Right lobe of liver (tissue), 6 donors: ENCODE measurements around the gene TMEM167B. TPM values are rescaled to one million over a fixed set of nuclear protein-coding genes. Genes with fewer than 3 reads are reported as not detected.

Experiments
- ATAC-seq, 4 donors: fragments of 200-7000 bp; cut with Tn5 transposase; one replicate each; pipeline ENCODE4 v1.9.1; 2020; ENCODE audit warnings: mild to moderate bottlenecking in 4 of 4, moderate library complexity in 4 of 4
- DNase-seq, 3 donors: peaks; one replicate each; pipeline ENCODE4 v3.0.0-alpha.2; 2020
- H3K27ac ChIP-seq, 3 donors: fragments of 200-600 bp; one replicate each; pipeline ENCODE4 v1.8.0; 2022
- H3K27me3 ChIP-seq, 2 donors: fragments of 200-600 bp; one replicate each; pipeline ENCODE4 v1.8.0; 2022
- H3K36me3 ChIP-seq, 4 donors: fragments of 200-600 bp; sonication (generic) in 1 of 4; one replicate each; pipeline versions ENCODE4 v1.5.1 to v1.8.0; 2017 to 2022; ENCODE audit warnings: control low read depth in 1 of 4
- H3K4me1 ChIP-seq, 4 donors: fragments of 200-600 bp; sonication (generic) in 1 of 4; one replicate each; pipeline versions ENCODE4 v1.5.1 to v1.8.0; 2017 to 2022; ENCODE audit warnings: control low read depth in 1 of 4
- H3K4me3 ChIP-seq, 3 donors: fragments of 200-600 bp; one replicate each; pipeline ENCODE4 v1.8.0; 2022
- H3K9me3 ChIP-seq, 4 donors: fragments of 200-600 bp; sonication (generic) in 1 of 4; one replicate each; pipeline versions ENCODE4 v1.5.1 to v1.8.0; 2017 to 2022; ENCODE audit warnings: control low read depth in 1 of 4
- POLR2A ChIP-seq: fragments of 450-650 bp; IDR thresholded peaks from one replicate; pipeline ENCODE4 v1.6.1; 2017; ENCODE audit warnings: antibody characterized with exemption, mild to moderate bottlenecking
- WGBS: methylation state at CpG from one replicate; pipeline ENCODE4 v1.1.6; 2018; ENCODE audit warnings: low coverage, low lambda C conversion rate; ENCODE audit not compliant: insufficient coverage; ENCODE audit errors: missing lambda C conversion rate; 5-methylcytosine and 5-hydroxymethylcytosine counted together
- intact Hi-C, 2 donors: fragments of 100-400 bp; cut with DNase I; formaldehyde crosslinking; loops; one replicate each; pipeline versions ENCODE4 v1.11.2 to v1.14.1; 2022
- total RNA-seq, 6 experiments: library from RNA; depleted of rRNA in 2 of 6; stranded (reverse); fragments of >200 nt in 2 of 6; fragmentation: NEBNext Ultra II Directional in 3 of 6; extraction: Animal tissue kit (Norgen Biotek cat#: 25700) in 3 of 6; gene quantifications; one replicate each; pipeline versions ENCODE4 v1.1.0 to v1.2.4, GENCODE V29; 2016 to 2023
- TF ChIP-seq, protein P1 (sequence below), 4 donors: fragments of 200-600 bp in 3 of 4; fragments of 450-650 bp in 1 of 4; IDR thresholded peaks; one replicate each; pipeline versions ENCODE4 v1.5.1 to v1.8.0; 2016 to 2022; ENCODE audit warnings: antibody characterized with exemption in 4 of 4, mild to moderate bottlenecking in 2 of 4
- donor health status: DM: no; HTN: yes; CAD: no.
- donor health status: DM: no; HTN: no; CAD: no.
- donor health status: DM: no; HTN: no; CAD: no.
- donor health status: DM: no; HTN: yes; CAD: no.
- donor health status: DM: no; HTN: yes; CAD: no.

TMEM167B gene
- total RNA-seq, 6 experiments from 2014 or later = 10.5 to 21.9 (median 15.1) TPM

DNA sequence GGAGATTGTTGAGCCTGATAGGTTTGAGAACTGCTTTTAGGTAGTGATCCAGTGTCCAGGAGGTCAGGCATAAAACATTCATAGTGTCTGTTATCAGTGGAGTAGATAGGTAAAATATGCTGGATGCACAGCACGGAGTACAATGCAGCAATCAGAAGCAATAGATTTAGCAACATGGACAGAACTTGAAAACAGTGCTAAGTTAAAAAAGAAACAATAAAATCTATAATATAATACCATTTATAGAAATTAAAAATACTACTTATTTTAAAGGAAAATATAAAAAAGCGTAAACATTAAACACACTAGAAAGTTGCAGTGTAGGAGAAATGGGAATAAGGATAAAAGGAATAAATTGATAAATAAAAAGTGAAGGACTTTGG is 11.3 kb upstream of the TMEM167B start:
- Histone ChIP-seq H3K27me3 (no peaks in the 10 kb centered on the region), H3K36me3 (no peaks in the 10 kb centered on the region), H3K4me1 (peaks cover 0 to 8% (median 6%) of the 10 kb centered on the region in 4 donors), H3K27ac (no peak overlapping the region), H3K4me3 (no peak overlapping the region), H3K9me3 (no peaks in the 10 kb centered on the region)
- DNase-seq (no peak), ATAC-seq (no peak)
- intact Hi-C loops = no loop called here
- TF ChIP-seq POLR2A = no peak
- TF ChIP-seq, protein P1, sequence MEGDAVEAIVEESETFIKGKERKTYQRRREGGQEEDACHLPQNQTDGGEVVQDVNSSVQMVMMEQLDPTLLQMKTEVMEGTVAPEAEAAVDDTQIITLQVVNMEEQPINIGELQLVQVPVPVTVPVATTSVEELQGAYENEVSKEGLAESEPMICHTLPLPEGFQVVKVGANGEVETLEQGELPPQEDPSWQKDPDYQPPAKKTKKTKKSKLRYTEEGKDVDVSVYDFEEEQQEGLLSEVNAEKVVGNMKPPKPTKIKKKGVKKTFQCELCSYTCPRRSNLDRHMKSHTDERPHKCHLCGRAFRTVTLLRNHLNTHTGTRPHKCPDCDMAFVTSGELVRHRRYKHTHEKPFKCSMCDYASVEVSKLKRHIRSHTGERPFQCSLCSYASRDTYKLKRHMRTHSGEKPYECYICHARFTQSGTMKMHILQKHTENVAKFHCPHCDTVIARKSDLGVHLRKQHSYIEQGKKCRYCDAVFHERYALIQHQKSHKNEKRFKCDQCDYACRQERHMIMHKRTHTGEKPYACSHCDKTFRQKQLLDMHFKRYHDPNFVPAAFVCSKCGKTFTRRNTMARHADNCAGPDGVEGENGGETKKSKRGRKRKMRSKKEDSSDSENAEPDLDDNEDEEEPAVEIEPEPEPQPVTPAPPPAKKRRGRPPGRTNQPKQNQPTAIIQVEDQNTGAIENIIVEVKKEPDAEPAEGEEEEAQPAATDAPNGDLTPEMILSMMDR (IDR thresholded peaks at IDR 0.05) = no peak
- WGBS = 88% methylated on average over 2 of the region's 2 CpGs

DNA sequence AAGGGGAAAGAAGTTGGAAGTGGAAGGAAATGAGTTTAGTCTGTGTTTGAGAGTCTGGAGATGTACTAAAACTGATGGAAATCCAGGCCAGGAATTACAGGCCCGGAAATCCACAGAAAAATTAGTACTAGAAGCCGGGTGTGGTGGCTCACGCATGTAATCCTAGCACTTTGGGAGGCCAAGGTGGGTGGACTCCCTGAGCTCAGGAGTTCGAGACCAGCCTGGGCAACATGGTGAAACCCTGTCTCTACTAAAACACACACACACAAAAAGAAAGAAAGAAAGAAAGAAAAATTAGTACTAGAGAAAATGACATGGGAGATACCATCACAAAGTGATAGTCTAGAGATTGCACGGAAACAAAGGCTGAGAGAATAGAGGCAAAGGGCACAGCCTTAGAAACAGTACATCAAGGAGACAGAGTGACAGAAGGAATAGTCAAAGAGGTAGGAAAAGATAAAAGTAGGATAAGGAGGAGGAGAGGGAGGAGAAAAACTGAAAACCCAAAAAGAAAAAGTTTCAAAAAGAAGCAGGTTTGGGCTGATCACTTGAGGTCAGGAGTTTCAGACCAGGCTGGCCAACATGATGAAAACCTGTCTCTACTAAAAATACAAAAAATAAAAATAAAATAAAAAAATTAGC is 10.0 kb upstream of the TMEM167B start:
- ATAC-seq (no peak), DNase-seq (no peak)
- H3K27ac ChIP-seq = peak overlapping the region in 2 of 3 donors; percentile 40 to 54
- WGBS = 64% methylated on average over 4 of the region's 5 CpGs
- no peaks in the 10 kb centered on the region for H3K36me3 ChIP-seq
- no peaks in the 10 kb centered on the region for H3K27me3 ChIP-seq
- H3K9me3 ChIP-seq = no peaks in the 10 kb centered on the region
- intact Hi-C loops = no loop called here
- no peak overlapping the region for H3K4me3 ChIP-seq
- no peak for TF ChIP-seq POLR2A
- TF ChIP-seq, protein P1 (IDR thresholded peaks at IDR 0.05) = no peak
- H3K4me1 ChIP-seq = no peaks in the 10 kb centered on the region

GRCh38 chr1:109083501-109083900 is 7.1 kb upstream of the TMEM167B start:
- Histone ChIP-seq H3K4me3 (no peak overlapping the region), H3K9me3 (no peaks in the 10 kb centered on the region), H3K36me3 (no peaks in the 10 kb centered on the region), H3K27ac (no peak overlapping the region), H3K27me3 (no peaks in the 10 kb centered on the region), H3K4me1 (no peaks in the 10 kb centered on the region)
- ATAC-seq (no peak), DNase-seq (no peak)
- intact Hi-C loops = no loop called here
- WGBS = 84% methylated on average over 3 of the region's 3 CpGs
- no peak for TF ChIP-seq POLR2A
- TF ChIP-seq, protein P1 (IDR thresholded peaks at IDR 0.05) = no peak

DNA sequence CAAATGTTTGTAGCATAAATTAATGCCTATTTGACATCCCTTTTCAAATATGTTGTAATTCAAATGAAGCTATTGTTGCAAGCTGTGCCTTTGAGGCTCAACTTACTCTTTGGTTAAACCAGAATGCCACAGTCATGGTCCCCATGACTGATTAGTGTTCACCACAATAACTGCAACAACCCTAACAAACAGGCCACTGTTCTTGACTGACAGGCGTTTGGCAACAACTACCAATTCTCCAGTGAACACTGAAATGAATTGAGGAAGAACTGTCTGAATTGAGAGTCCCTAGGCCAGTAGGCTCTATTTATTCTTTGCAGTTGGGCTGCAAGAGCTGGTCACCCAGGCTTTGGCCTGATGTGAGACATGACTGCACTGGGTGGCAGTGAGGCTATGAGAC is 6.6 kb upstream of the TMEM167B start:
- Histone ChIP-seq H3K9me3 (no peaks in the 10 kb centered on the region), H3K4me3 (no peak overlapping the region), H3K4me1 (no peaks in the 10 kb centered on the region), H3K27ac (no peak overlapping the region), H3K27me3 (no peaks in the 10 kb centered on the region), H3K36me3 (no peaks in the 10 kb centered on the region)
- TF ChIP-seq, protein P1 (IDR thresholded peaks at IDR 0.05) = no peak
- TF ChIP-seq POLR2A = no peak
- ATAC-seq (no peak), DNase-seq (no peak)
- intact Hi-C loops = no loop called here
- 46% methylated on average over 1 of the region's 1 CpG for WGBS
